Activated T-cell treated with anti-CD3 and anti-CD28 coated beads, Interleukin-2, amount 50 U/mL, for 24 hours (primary cell): ENCODE data around the gene PRR33.
"Not testable (repeated sequence)": the region's sequence is repeated elsewhere in the genome, so short reads cannot be mapped to it uniquely, and the experiment has no call there.

Experiments used
- DNase-seq: peaks from one replicate; pipeline ENCODE4 v3.0.0-alpha.2; 2020
- H3K27ac Mint-ChIP-seq: 2 replicates; pipeline ENCODE4 v1.8.0; 2020; ENCODE audit warnings: mild to moderate bottlenecking, mixed read lengths
- H3K27me3 Mint-ChIP-seq: 2 replicates; pipeline ENCODE4 v1.8.0; 2020; ENCODE audit warnings: mixed read lengths
- H3K36me3 Mint-ChIP-seq: 2 replicates; pipeline ENCODE4 v1.8.0; 2020; ENCODE audit warnings: low read depth, mixed read lengths
- H3K4me1 Mint-ChIP-seq: 2 replicates; pipeline ENCODE4 v1.8.0; 2020; ENCODE audit warnings: low read depth, mixed read lengths
- H3K4me3 Mint-ChIP-seq: 2 replicates; pipeline ENCODE4 v1.8.0; 2020; ENCODE audit warnings: mild to moderate bottlenecking, moderate library complexity, mixed read lengths
- H3K9me3 Mint-ChIP-seq: 2 replicates; pipeline ENCODE4 v1.8.0; 2020; ENCODE audit warnings: mixed read lengths

The PRR33 gene

GRCh38 chr11:1889941-1890855 lies 1.5 kb downstream of the PRR33 start:
- Mint-ChIP-seq H3K9me3 (no peaks in the 10 kb centered on the region), H3K4me3 (peak overlapping the region; percentile 75), H3K36me3 (peaks cover 8% of the 10 kb centered on the region), H3K4me1 (peaks cover 41% of the 10 kb centered on the region), H3K27ac (peak overlapping the region; percentile 87), H3K27me3 (no peaks in the 10 kb centered on the region)
- DNase-seq: peak; percentile 67

- DNase-seq: peak; percentile 82
- H3K9me3 Mint-ChIP-seq: no peaks in the 10 kb centered on the region
- peak overlapping the region; percentile 87 for H3K27ac Mint-ChIP-seq
- H3K36me3 Mint-ChIP-seq: peaks cover 8% of the 10 kb centered on the region
- H3K4me1 Mint-ChIP-seq: peaks cover 41% of the 10 kb centered on the region
- no peaks in the 10 kb centered on the region for H3K27me3 Mint-ChIP-seq
- H3K4me3 Mint-ChIP-seq: peak overlapping the region; percentile 75
These were observed 2.3 kb downstream of the PRR33 start for GRCh38 chr11:1889224-1889930.

GRCh38 chr11:1888811-1889210 lies 2.9 kb downstream of the PRR33 start:
- no peaks in the 10 kb centered on the region for H3K27me3 Mint-ChIP-seq
- peaks cover 8% of the 10 kb centered on the region for H3K36me3 Mint-ChIP-seq
- no peak for DNase-seq
- H3K9me3 Mint-ChIP-seq: no peaks in the 10 kb centered on the region
- H3K4me1 Mint-ChIP-seq: peaks cover 41% of the 10 kb centered on the region
- peak overlapping the region; percentile 75 for H3K4me3 Mint-ChIP-seq
- H3K27ac Mint-ChIP-seq: peak overlapping the region; percentile 87

GRCh38 chr11:1888347-1888753 lies 3.3 kb downstream of the PRR33 start:
- peak; percentile 41 for DNase-seq
- Mint-ChIP-seq H3K4me3 (peak overlapping the region; percentile 75), H3K9me3 (no peaks in the 10 kb centered on the region), H3K27me3 (no peaks in the 10 kb centered on the region), H3K27ac (peak overlapping the region; percentile 87), H3K4me1 (peaks cover 38% of the 10 kb centered on the region), H3K36me3 (peaks cover 8% of the 10 kb centered on the region)

- Mint-ChIP-seq H3K36me3 (peaks cover 8% of the 10 kb centered on the region), H3K4me1 (peaks cover 38% of the 10 kb centered on the region), H3K27ac (peak overlapping the region; percentile 87), H3K9me3 (no peaks in the 10 kb centered on the region), H3K4me3 (no peak overlapping the region), H3K27me3 (no peaks in the 10 kb centered on the region)
- DNase-seq: no peak
These were observed 4.0 kb downstream of the PRR33 start for GRCh38 chr11:1887451-1888346.

GRCh38 chr11:1886551-1886950 lies 5.1 kb downstream of the PRR33 start:
- H3K27ac Mint-ChIP-seq, H3K27me3 Mint-ChIP-seq: not testable (repeated sequence)
- H3K4me1 Mint-ChIP-seq: peaks cover 31% of the 10 kb centered on the region

GRCh38 chr11:1884303-1884700 lies 7.4 kb downstream of the PRR33 start:
- Mint-ChIP-seq H3K4me1 (peaks cover 23% of the 10 kb centered on the region), H3K27ac (no peak overlapping the region), H3K27me3 (no peaks in the 10 kb centered on the region), H3K36me3 (peaks cover 3% of the 10 kb centered on the region), H3K9me3 (no peaks in the 10 kb centered on the region), H3K4me3 (no peak overlapping the region)
- no peak for DNase-seq

More at GRCh38 chr11:1886551-1886950, 5.1 kb downstream of the PRR33 start:
- H3K36me3 Mint-ChIP-seq, DNase-seq, H3K4me3 Mint-ChIP-seq, H3K9me3 Mint-ChIP-seq: not testable (repeated sequence)

- H3K4me3 Mint-ChIP-seq: no peak overlapping the region
- H3K36me3 Mint-ChIP-seq: peaks cover 3% of the 10 kb centered on the region
- DNase-seq: no peak
- H3K9me3 Mint-ChIP-seq: no peaks in the 10 kb centered on the region
- peak overlapping the region; percentile 49 for H3K27ac Mint-ChIP-seq
- no peaks in the 10 kb centered on the region for H3K27me3 Mint-ChIP-seq
- peaks cover 18% of the 10 kb centered on the region for H3K4me1 Mint-ChIP-seq
These were observed 8.1 kb downstream of the PRR33 start for GRCh38 chr11:1883346-1884302.

- no peaks in the 10 kb centered on the region for H3K27me3 Mint-ChIP-seq
- H3K27ac Mint-ChIP-seq: no peak overlapping the region
- no peaks in the 10 kb centered on the region for H3K9me3 Mint-ChIP-seq
- peaks cover 3% of the 10 kb centered on the region for H3K36me3 Mint-ChIP-seq
- peaks cover 11% of the 10 kb centered on the region for H3K4me1 Mint-ChIP-seq
- DNase-seq: peak; percentile 89
- H3K4me3 Mint-ChIP-seq: no peak overlapping the region
These were observed 9.1 kb downstream of the PRR33 start for GRCh38 chr11:1882265-1883238.

- Mint-ChIP-seq H3K4me1 (peaks cover 14% of the 10 kb centered on the region), H3K4me3 (no peak overlapping the region), H3K36me3 (peaks cover 3% of the 10 kb centered on the region), H3K27ac (no peak overlapping the region), H3K9me3 (no peaks in the 10 kb centered on the region), H3K27me3 (no peaks in the 10 kb centered on the region)
- DNase-seq: no peak
These were observed 10.0 kb downstream of the PRR33 start for GRCh38 chr11:1881442-1882264.

- Mint-ChIP-seq H3K4me1 (peaks cover 20% of the 10 kb centered on the region), H3K9me3 (no peaks in the 10 kb centered on the region), H3K36me3 (peaks cover 3% of the 10 kb centered on the region), H3K27me3 (no peaks in the 10 kb centered on the region), H3K27ac (no peak overlapping the region), H3K4me3 (no peak overlapping the region)
- DNase-seq: peak; percentile 37
These were observed 10.8 kb downstream of the PRR33 start for GRCh38 chr11:1880746-1881441.
